ENCODE data around the gene ALK. TPM values are rescaled to one million over a fixed set of nuclear protein-coding genes. Genes with fewer than 3 reads are reported as not detected.

ALK gene
- total RNA-seq, 2 donors from 2014 or later = 0.16 to 0.26 TPM

- no peaks in the 10 kb centered on the region for H3K4me1 ChIP-seq
- H3K27ac ChIP-seq = no peak overlapping the region
- H3K27me3 ChIP-seq = no peaks in the 10 kb centered on the region
- no peaks in the 10 kb centered on the region for H3K9me3 ChIP-seq
- no peaks in the 10 kb centered on the region for H3K36me3 ChIP-seq
- no peak for TF ChIP-seq CTCF (IDR thresholded peaks at IDR 0.05)
- no peak overlapping the region for H3K4me3 ChIP-seq
- DNase-seq (ENCODE audit: low spot score) = no peak
Measured at GRCh38 chr2:29452036-29452435, 469.4 kb downstream of the ALK start.

GRCh38 chr2:29450596-29451222, 470.7 kb downstream of the ALK start:
- H3K4me1 ChIP-seq = no peaks in the 10 kb centered on the region
- H3K27me3 ChIP-seq = no peaks in the 10 kb centered on the region
- no peak for DNase-seq (ENCODE audit: low spot score)

GRCh38 chr2:29449499-29449898, 471.9 kb downstream of the ALK start:
- H3K9me3 ChIP-seq = no peaks in the 10 kb centered on the region
- H3K4me3 ChIP-seq = no peak overlapping the region
- TF ChIP-seq CTCF (IDR thresholded peaks at IDR 0.05) = no peak
- no peaks in the 10 kb centered on the region for H3K27me3 ChIP-seq
- DNase-seq (ENCODE audit: low spot score) = no peak
- H3K27ac ChIP-seq = no peak overlapping the region
- no peaks in the 10 kb centered on the region for H3K36me3 ChIP-seq
- H3K4me1 ChIP-seq = no peaks in the 10 kb centered on the region

More at GRCh38 chr2:29450596-29451222, 470.7 kb downstream of the ALK start:
- H3K4me3 ChIP-seq = no peak overlapping the region
- no peaks in the 10 kb centered on the region for H3K36me3 ChIP-seq
- no peak overlapping the region for H3K27ac ChIP-seq
- no peaks in the 10 kb centered on the region for H3K9me3 ChIP-seq
- no peak for TF ChIP-seq CTCF (IDR thresholded peaks at IDR 0.05)

GRCh38 chr2:29448096-29448688, 473.2 kb downstream of the ALK start:
- H3K27ac ChIP-seq = no peak overlapping the region
- no peak for TF ChIP-seq CTCF (IDR thresholded peaks at IDR 0.05)
- no peak for DNase-seq (ENCODE audit: low spot score)
- no peaks in the 10 kb centered on the region for H3K27me3 ChIP-seq
- H3K4me1 ChIP-seq = no peaks in the 10 kb centered on the region
- no peaks in the 10 kb centered on the region for H3K36me3 ChIP-seq
- no peaks in the 10 kb centered on the region for H3K9me3 ChIP-seq
- no peak overlapping the region for H3K4me3 ChIP-seq

GRCh38 chr2:29447513-29447912, 473.9 kb downstream of the ALK start:
- Histone ChIP-seq H3K36me3 (no peaks in the 10 kb centered on the region), H3K4me1 (no peaks in the 10 kb centered on the region), H3K4me3 (no peak overlapping the region), H3K27ac (no peak overlapping the region), H3K9me3 (no peaks in the 10 kb centered on the region), H3K27me3 (no peaks in the 10 kb centered on the region)
- no peak for DNase-seq (ENCODE audit: low spot score)
- no peak for TF ChIP-seq CTCF (IDR thresholded peaks at IDR 0.05)

GRCh38 chr2:29446847-29447246, 474.5 kb downstream of the ALK start:
- Histone ChIP-seq H3K4me1 (no peaks in the 10 kb centered on the region), H3K27me3 (no peaks in the 10 kb centered on the region), H3K9me3 (no peaks in the 10 kb centered on the region), H3K4me3 (no peak overlapping the region), H3K36me3 (no peaks in the 10 kb centered on the region), H3K27ac (no peak overlapping the region)
- TF ChIP-seq CTCF (IDR thresholded peaks at IDR 0.05) = no peak
- DNase-seq (ENCODE audit: low spot score) = no peak

Measured in right atrium auricular region (tissue), 2 donors.